H9 (cell line): ENCODE data around the gene MAGEB6B. TPM values are rescaled to one million over a fixed set of nuclear protein-coding genes. Genes with fewer than 3 reads are reported as not detected.

Experiments
- DNase-seq: peaks from one replicate; pipeline ENCODE4 v3.0.0-alpha.2; 2017
- H2AFZ ChIP-seq: one replicate; pipeline ENCODE4 v1.6.1; 2013; ENCODE audit warnings: mild to moderate bottlenecking, low read length, control low read depth, moderate library complexity
- H2AK5ac ChIP-seq: 2 replicates; pipeline ENCODE4 v1.6.1; 2013; ENCODE audit warnings: low read length, control low read depth, mixed read lengths; ENCODE audit not compliant: insufficient read length
- H2BK120ac ChIP-seq: one replicate; pipeline ENCODE4 v1.6.1; 2013; ENCODE audit warnings: low read depth, mild to moderate bottlenecking, low read length, control low read depth, inconsistent platforms; ENCODE audit not compliant: poor library complexity, severe bottlenecking
- H2BK12ac ChIP-seq: 2 replicates; pipeline ENCODE4 v1.6.1; 2013; ENCODE audit warnings: low read length, control low read depth, mixed read lengths, low read depth; ENCODE audit not compliant: insufficient read length
- H2BK15ac ChIP-seq: 2 replicates; pipeline ENCODE4 v1.6.1; 2013; ENCODE audit warnings: low read depth, low read length, control low read depth
- H2BK20ac ChIP-seq: one replicate; pipeline ENCODE4 v1.6.1; 2013; ENCODE audit warnings: low read depth, mild to moderate bottlenecking, low read length, control low read depth, inconsistent platforms; ENCODE audit not compliant: poor library complexity, severe bottlenecking
- H2BK5ac ChIP-seq: 2 replicates; pipeline ENCODE4 v1.6.1; 2013; ENCODE audit warnings: low read length, control low read depth, mixed read lengths; ENCODE audit not compliant: insufficient read length
- H3K14ac ChIP-seq: 2 replicates; pipeline ENCODE4 v1.6.1; 2013; ENCODE audit warnings: low read length, control low read depth; ENCODE audit not compliant: insufficient read depth
- H3K18ac ChIP-seq: 2 replicates; pipeline ENCODE4 v1.6.1; 2013; ENCODE audit warnings: low read depth, mild to moderate bottlenecking, mixed read lengths, low read length, control low read depth; ENCODE audit not compliant: insufficient read length
- H3K23ac ChIP-seq: 2 replicates; pipeline ENCODE4 v1.6.1; 2013; ENCODE audit warnings: low read length, control low read depth, mixed read lengths, low read depth; ENCODE audit not compliant: insufficient read length
- H3K23me2 ChIP-seq: 2 replicates; pipeline ENCODE4 v1.6.1; 2013; ENCODE audit warnings: low read depth, mild to moderate bottlenecking, mixed read lengths, low read length, control low read depth; ENCODE audit not compliant: insufficient read length, poor library complexity, severe bottlenecking
- H3K27ac ChIP-seq: 2 replicates; pipeline ENCODE4 v1.5.1; 2013; ENCODE audit warnings: low read length, control low read depth, mixed read lengths, low read depth; ENCODE audit not compliant: insufficient read length
- H3K27me3 ChIP-seq: 2 replicates; pipeline ENCODE4 v1.6.1; 2013; ENCODE audit warnings: low read length, control low read depth, inconsistent platforms; ENCODE audit not compliant: insufficient read depth
- H3K4ac ChIP-seq: 2 replicates; pipeline ENCODE4 v1.6.1; 2013; ENCODE audit warnings: low read depth, mild to moderate bottlenecking, control low read depth, inconsistent platforms, low read length, moderate library complexity
- H3K4me1 ChIP-seq: 2 replicates; pipeline ENCODE4 v1.6.1; 2013; ENCODE audit warnings: low read length, control low read depth, inconsistent platforms; ENCODE audit not compliant: insufficient read depth
- H3K4me2 ChIP-seq: 2 replicates; pipeline ENCODE4 v1.6.1; 2013; ENCODE audit warnings: low read length, control low read depth, mixed read lengths; ENCODE audit not compliant: insufficient read length, insufficient read depth
- H3K56ac ChIP-seq: 2 replicates; pipeline ENCODE4 v1.6.1; 2013; ENCODE audit warnings: low read depth, mild to moderate bottlenecking, mixed read lengths, low read length, control low read depth; ENCODE audit not compliant: insufficient read length
- H3K79me1 ChIP-seq: 2 replicates; pipeline ENCODE4 v1.6.1; 2013; ENCODE audit warnings: low read depth, mild to moderate bottlenecking, moderate library complexity, low read length, control low read depth, inconsistent platforms; ENCODE audit not compliant: insufficient read depth, poor library complexity, severe bottlenecking
- H3K79me2 ChIP-seq: 2 replicates; pipeline ENCODE4 v1.6.1; 2013; ENCODE audit warnings: low read length, control low read depth, inconsistent platforms; ENCODE audit not compliant: insufficient read depth
- H3K9ac ChIP-seq: 2 replicates; pipeline ENCODE4 v1.6.1; 2013; ENCODE audit warnings: low read length, control low read depth, mixed read lengths; ENCODE audit not compliant: insufficient read length; ENCODE audit errors: extremely low read depth
- H3K9me3 ChIP-seq: one replicate; pipeline ENCODE4 v1.6.1; 2013; ENCODE audit warnings: low read depth, low read length, inconsistent platforms; ENCODE audit not compliant: control insufficient read depth
- H3T11ph ChIP-seq: one replicate; pipeline ENCODE4 v1.6.1; 2013; ENCODE audit warnings: mild to moderate bottlenecking, low read length, control low read depth, inconsistent platforms
- H4K20me1 ChIP-seq: one replicate; pipeline ENCODE4 v1.6.1; 2013; ENCODE audit not compliant: control insufficient read depth, insufficient read length, insufficient read depth
- H4K5ac ChIP-seq: 2 replicates; pipeline ENCODE4 v1.6.1; 2013; ENCODE audit warnings: low read depth, mild to moderate bottlenecking, mixed read lengths, low read length, control low read depth; ENCODE audit not compliant: insufficient read length
- H4K8ac ChIP-seq: replicated peaks from 2 replicates; pipeline ENCODE4 v1.6.1; 2013; ENCODE audit warnings: low read length, control low read depth, mixed read lengths, low read depth; ENCODE audit not compliant: insufficient read length
- H4K91ac ChIP-seq: 2 replicates; pipeline ENCODE4 v1.6.1; 2013; ENCODE audit warnings: low read depth, mild to moderate bottlenecking, moderate library complexity, mixed read lengths, low read length, control low read depth; ENCODE audit not compliant: insufficient read length
- H3K27ac Mint-ChIP-seq, 3 experiments: 2 replicates in 2 of 3; 3 replicates in 1 of 3; pipeline ENCODE4 v1.8.0; 2020 to 2021; ENCODE audit warnings: mixed read lengths in 3 of 3, mild to moderate bottlenecking in 1 of 3, moderate library complexity in 1 of 3
- H3K27me3 Mint-ChIP-seq: 2 replicates; pipeline ENCODE4 v1.8.0; 2021; ENCODE audit warnings: low read depth, mild to moderate bottlenecking, moderate library complexity, mixed read lengths
- H3K36me3 Mint-ChIP-seq, 3 experiments: 2 replicates in 2 of 3; 3 replicates in 1 of 3; pipeline ENCODE4 v1.8.0; 2020 to 2021; ENCODE audit warnings: low read depth in 3 of 3, mixed read lengths in 3 of 3; ENCODE audit not compliant: insufficient read depth in 1 of 3
- H3K4me1 Mint-ChIP-seq, 2 experiments: 2 replicates each; pipeline ENCODE4 v1.8.0; 2020; ENCODE audit warnings: mixed read lengths in 2 of 2
- H3K4me3 Mint-ChIP-seq, 2 experiments: 2 replicates in 1 of 2; 3 replicates in 1 of 2; pipeline ENCODE4 v1.8.0; 2020 to 2021; ENCODE audit warnings: mild to moderate bottlenecking in 2 of 2, mixed read lengths in 2 of 2, moderate library complexity in 1 of 2
- H3K9me3 Mint-ChIP-seq, 2 experiments: 2 replicates in 1 of 2; 3 replicates in 1 of 2; pipeline ENCODE4 v1.8.0; 2020; ENCODE audit warnings: mild to moderate bottlenecking in 2 of 2, mixed read lengths in 2 of 2, moderate library complexity in 1 of 2
- CTCF ChIP-seq: fragments of 200-600 bp; sonication (generic); conservative IDR thresholded peaks from 3 replicates; pipeline ENCODE4 v1.8.0; 2021; ENCODE audit warnings: antibody characterized with exemption, mild to moderate bottlenecking
- WGBS: extraction: QIAGEN DNeasy Blood & Tissue Kit; methylation state at CpG from one replicate; pipeline ENCODE4 v1.1.7; 2013; ENCODE audit warnings: missing lambda C conversion rate, low lambda C conversion rate, mixed read lengths; ENCODE audit not compliant: insufficient read length; ENCODE audit errors: extremely low coverage; 5-methylcytosine and 5-hydroxymethylcytosine counted together
- total RNA-seq: library from RNA; stranded (reverse); gene quantifications from 2 replicates; pipeline ENCODE4 v1.2.1, GENCODE V29; 2021

Gene MAGEB6B
- total RNA-seq, 1 experiment from 2014 or later: not detected

GRCh38 chrX:26146024-26146423 is 14.4 kb upstream of the MAGEB6B start:
- H3K23ac ChIP-seq: no peak overlapping the region
- H3K4ac ChIP-seq: no peak overlapping the region
- no peak overlapping the region for H3K27ac ChIP-seq
- no peaks in the 10 kb centered on the region for H3K4me1 ChIP-seq
- H3K14ac ChIP-seq: no peak overlapping the region
- no peaks in the 10 kb centered on the region for H3K27me3 ChIP-seq
- Mint-ChIP-seq H3K4me1 (no peaks in the 10 kb centered on the region), H3K27ac (no peak overlapping the region), H3K36me3 (peaks cover 0 to 2% (median 0%) of the 10 kb centered on the region in 3 experiments; a peak in 2 of 7 replicates), H3K9me3 (peaks cover 68 to 71% of the 10 kb centered on the region in 2 experiments), H3K4me3 (no peak overlapping the region), H3K27me3 (no peaks in the 10 kb centered on the region)
- H3K23me2 ChIP-seq: no peaks in the 10 kb centered on the region
- no peak overlapping the region for H3K4me2 ChIP-seq
- no peak for TF ChIP-seq CTCF
- H4K5ac ChIP-seq: no peak overlapping the region
- H3K18ac ChIP-seq: no peak overlapping the region
- no peak overlapping the region for H3K9ac ChIP-seq
- H2BK20ac ChIP-seq: no peak overlapping the region
- peaks cover 32% of the 10 kb centered on the region for H3K9me3 ChIP-seq
- H2BK12ac ChIP-seq: no peak overlapping the region
- no CpG with 5 or more reads among the region's 2 CpGs for WGBS
- H4K20me1 ChIP-seq: no peaks in the 10 kb centered on the region
- H3K56ac ChIP-seq: no peak overlapping the region
- no peak overlapping the region for H3T11ph ChIP-seq
- H2BK15ac ChIP-seq: no peak overlapping the region
- no peak overlapping the region for H2AFZ ChIP-seq
- no peak overlapping the region for H2AK5ac ChIP-seq
- H4K8ac ChIP-seq: no peak overlapping the region
- H3K79me2 ChIP-seq: no peaks in the 10 kb centered on the region
- no peaks in the 10 kb centered on the region for H3K79me1 ChIP-seq
- H4K91ac ChIP-seq: no peak overlapping the region
- no peak overlapping the region for H2BK5ac ChIP-seq
- DNase-seq: no peak
- no peak overlapping the region for H2BK120ac ChIP-seq
